Measurements from ENCODE around the gene PANK1.

Gene PANK1

GRCh38 chr10:89685936-89686335 is 40.9 kb upstream of the PANK1 start:
- H3K9ac ChIP-seq (ENCODE audit: low read depth, low read length, poor library complexity): no peak overlapping the region
- no CpG with 5 or more reads among the region's 4 CpGs for WGBS, 2 donors (ENCODE audit: extremely low coverage in 2 of 2, insufficient read length in 2 of 2, insufficient replicate concordance in 1 of 2)
- no peak overlapping the region for H2BK120ac ChIP-seq (ENCODE audit: low read depth, low read length)

DNA sequence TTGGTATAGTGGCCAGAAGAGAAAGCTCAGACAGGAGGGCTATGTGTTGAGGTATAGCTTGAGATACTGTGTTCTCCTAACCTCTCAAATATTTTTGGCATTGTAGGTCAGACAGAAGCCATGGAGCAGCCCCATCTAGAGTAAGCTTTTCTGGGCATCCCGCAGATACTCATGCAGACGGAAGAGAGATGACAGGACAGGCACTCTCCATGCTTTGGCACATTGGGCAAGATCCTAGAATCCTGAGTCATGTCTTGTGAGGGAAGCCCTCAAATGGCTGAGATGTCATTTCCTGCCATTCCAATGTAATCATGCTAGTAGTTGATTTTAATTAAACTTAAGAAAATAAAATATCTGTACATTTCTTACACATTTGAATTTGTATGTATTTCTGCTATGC is 39.6 kb upstream of the PANK1 start:
- no peaks in the 10 kb centered on the region for H3K9me3 ChIP-seq (replicated peaks in 1 of 2; ENCODE audit: control insufficient read depth in 2 of 2, insufficient read depth in 1 of 2, low read depth in 1 of 2, low read length in 2 of 2)
- no CpG with 5 or more reads among the region's 2 CpGs for WGBS, 2 donors (ENCODE audit: extremely low coverage in 2 of 2, insufficient read length in 2 of 2, insufficient replicate concordance in 1 of 2)
- no peak overlapping the region for H2AK5ac ChIP-seq (ENCODE audit: low read depth, low read length)
- no peak overlapping the region for H3K4ac ChIP-seq (ENCODE audit: low read length)
- no peak overlapping the region for H4K8ac ChIP-seq (ENCODE audit: low read depth, low read length)
- no peaks in the 10 kb centered on the region for H3K79me1 ChIP-seq (ENCODE audit: low read depth, low read length)
- no peak overlapping the region for H3K14ac ChIP-seq (ENCODE audit: low read length)
- H4K91ac ChIP-seq (ENCODE audit: low read depth, low read length, poor library complexity): no peak overlapping the region
- H3K4me1 ChIP-seq (ENCODE audit: control insufficient read depth in 2 of 2, insufficient read depth in 1 of 2, low read depth in 1 of 2, low read length in 2 of 2): no peaks in the 10 kb centered on the region
- no peak for DNase-seq (ENCODE audit: low spot score)
- no peak overlapping the region for H2BK5ac ChIP-seq (ENCODE audit: low read length)
- H3K9ac ChIP-seq (ENCODE audit: low read depth, low read length, poor library complexity): no peak overlapping the region
- H2BK12ac ChIP-seq (ENCODE audit: low read length): no peak overlapping the region
- no peak overlapping the region for H2BK120ac ChIP-seq (ENCODE audit: low read depth, low read length)
- no peak overlapping the region for H3K4me3 ChIP-seq (ENCODE audit: low read length in 2 of 2)
- no peaks in the 10 kb centered on the region for H3K36me3 ChIP-seq (replicated peaks in 1 of 2; ENCODE audit: control insufficient read depth in 2 of 2, insufficient read depth in 2 of 2, low read length in 2 of 2)
- H3K23ac ChIP-seq (ENCODE audit: low read depth, low read length, poor library complexity): no peak overlapping the region
- no peak overlapping the region for H3K18ac ChIP-seq (ENCODE audit: low read length)
- H2BK15ac ChIP-seq (ENCODE audit: low read length): no peak overlapping the region
- H3K27me3 ChIP-seq (ENCODE audit: control insufficient read depth in 3 of 3, insufficient read depth in 3 of 3, low read depth in 1 of 3, low read length in 3 of 3): no peaks in the 10 kb centered on the region
- H3K4me2 ChIP-seq (ENCODE audit: insufficient read depth, low read length, poor library complexity, severe bottlenecking): no peak overlapping the region
- no peak overlapping the region for H3K27ac ChIP-seq (replicated peaks; ENCODE audit: low read length)
- no peak overlapping the region for H2AFZ ChIP-seq (ENCODE audit: low read length)

More at GRCh38 chr10:89685936-89686335, 40.9 kb upstream of the PANK1 start:
- Histone ChIP-seq H3K4me1 (ENCODE audit: control insufficient read depth in 2 of 2, insufficient read depth in 1 of 2, low read depth in 1 of 2, low read length in 2 of 2) (no peaks in the 10 kb centered on the region), H3K36me3 (replicated peaks in 1 of 2; ENCODE audit: control insufficient read depth in 2 of 2, insufficient read depth in 2 of 2, low read length in 2 of 2) (no peaks in the 10 kb centered on the region), H3K4ac (ENCODE audit: low read length) (no peak overlapping the region), H4K91ac (ENCODE audit: low read depth, low read length, poor library complexity) (no peak overlapping the region), H3K79me1 (ENCODE audit: low read depth, low read length) (no peaks in the 10 kb centered on the region), H2AFZ (ENCODE audit: low read length) (no peak overlapping the region), H2BK15ac (ENCODE audit: low read length) (no peak overlapping the region), H2AK5ac (ENCODE audit: low read depth, low read length) (no peak overlapping the region), H3K4me3 (ENCODE audit: low read length in 2 of 2) (no peak overlapping the region), H3K27me3 (ENCODE audit: control insufficient read depth in 3 of 3, insufficient read depth in 3 of 3, low read depth in 1 of 3, low read length in 3 of 3) (no peaks in the 10 kb centered on the region), H3K27ac (replicated peaks; ENCODE audit: low read length) (no peak overlapping the region), H3K4me2 (ENCODE audit: insufficient read depth, low read length, poor library complexity, severe bottlenecking) (no peak overlapping the region), H2BK12ac (ENCODE audit: low read length) (no peak overlapping the region), H2BK5ac (ENCODE audit: low read length) (no peak overlapping the region), H3K14ac (ENCODE audit: low read length) (no peak overlapping the region), H3K9me3 (replicated peaks in 1 of 2; ENCODE audit: control insufficient read depth in 2 of 2, insufficient read depth in 1 of 2, low read depth in 1 of 2, low read length in 2 of 2) (no peaks in the 10 kb centered on the region), H3K18ac (ENCODE audit: low read length) (no peak overlapping the region), H4K8ac (ENCODE audit: low read depth, low read length) (no peak overlapping the region), H3K23ac (ENCODE audit: low read depth, low read length, poor library complexity) (no peak overlapping the region)
- no peak for DNase-seq (ENCODE audit: low spot score)

DNA sequence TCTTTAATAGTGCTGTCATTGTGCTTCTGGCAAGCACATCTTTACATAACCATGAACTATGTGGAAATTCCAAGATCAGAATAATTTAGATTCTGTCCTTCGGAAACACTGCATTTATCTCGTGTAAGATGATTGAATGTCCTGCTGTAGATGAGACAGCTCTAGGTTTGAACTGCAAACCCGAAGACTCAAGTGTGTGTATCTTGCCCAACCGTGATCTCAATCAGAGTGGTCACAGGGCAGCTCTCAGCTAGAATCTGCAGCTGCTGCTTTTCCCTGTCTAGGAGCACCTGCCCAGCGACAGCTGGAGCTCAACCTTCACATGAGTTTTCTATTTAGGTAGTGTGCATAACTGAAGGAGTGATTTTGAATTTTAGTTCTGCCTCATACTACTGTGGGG is 38.8 kb upstream of the PANK1 start:
- no peaks in the 10 kb centered on the region for H3K4me1 ChIP-seq (ENCODE audit: control insufficient read depth in 2 of 2, insufficient read depth in 1 of 2, low read depth in 1 of 2, low read length in 2 of 2)
- H3K9me3 ChIP-seq (replicated peaks in 1 of 2; ENCODE audit: control insufficient read depth in 2 of 2, insufficient read depth in 1 of 2, low read depth in 1 of 2, low read length in 2 of 2): no peaks in the 10 kb centered on the region
- no peak overlapping the region for H2BK12ac ChIP-seq (ENCODE audit: low read length)
- no peaks in the 10 kb centered on the region for H3K79me1 ChIP-seq (ENCODE audit: low read depth, low read length)
- no peak overlapping the region for H3K23ac ChIP-seq (ENCODE audit: low read depth, low read length, poor library complexity)
- H3K4ac ChIP-seq (ENCODE audit: low read length): no peak overlapping the region
- H2AFZ ChIP-seq (ENCODE audit: low read length): no peak overlapping the region
- no peaks in the 10 kb centered on the region for H3K27me3 ChIP-seq (ENCODE audit: control insufficient read depth in 3 of 3, insufficient read depth in 3 of 3, low read depth in 1 of 3, low read length in 3 of 3)
- no peaks in the 10 kb centered on the region for H3K36me3 ChIP-seq (replicated peaks in 1 of 2; ENCODE audit: control insufficient read depth in 2 of 2, insufficient read depth in 2 of 2, low read length in 2 of 2)
- H3K14ac ChIP-seq (ENCODE audit: low read length): no peak overlapping the region
- no peak overlapping the region for H2AK5ac ChIP-seq (ENCODE audit: low read depth, low read length)
- no peak overlapping the region for H3K27ac ChIP-seq (replicated peaks; ENCODE audit: low read length)
- no peak overlapping the region for H3K9ac ChIP-seq (ENCODE audit: low read depth, low read length, poor library complexity)
- no peak overlapping the region for H3K4me2 ChIP-seq (ENCODE audit: insufficient read depth, low read length, poor library complexity, severe bottlenecking)
- no peak overlapping the region for H4K91ac ChIP-seq (ENCODE audit: low read depth, low read length, poor library complexity)
- H2BK120ac ChIP-seq (ENCODE audit: low read depth, low read length): no peak overlapping the region
- no peak overlapping the region for H3K18ac ChIP-seq (ENCODE audit: low read length)
- H2BK15ac ChIP-seq (ENCODE audit: low read length): no peak overlapping the region
- no peak for DNase-seq (ENCODE audit: low spot score)
- no peak overlapping the region for H2BK5ac ChIP-seq (ENCODE audit: low read length)
- no peak overlapping the region for H3K4me3 ChIP-seq (ENCODE audit: low read length in 2 of 2)
- WGBS, 2 donors (ENCODE audit: extremely low coverage in 2 of 2, insufficient read length in 2 of 2, insufficient replicate concordance in 1 of 2): no CpG with 5 or more reads among the region's 5 CpGs
- no peak overlapping the region for H4K8ac ChIP-seq (ENCODE audit: low read depth, low read length)

- no peak overlapping the region for H2AFZ ChIP-seq (ENCODE audit: low read length)
- H3K27ac ChIP-seq (replicated peaks; ENCODE audit: low read length): no peak overlapping the region
- no peaks in the 10 kb centered on the region for H3K9me3 ChIP-seq (replicated peaks in 1 of 2; ENCODE audit: control insufficient read depth in 2 of 2, insufficient read depth in 1 of 2, low read depth in 1 of 2, low read length in 2 of 2)
- H4K8ac ChIP-seq (ENCODE audit: low read depth, low read length): no peak overlapping the region
- H2BK15ac ChIP-seq (ENCODE audit: low read length): no peak overlapping the region
- H3K4me1 ChIP-seq (ENCODE audit: control insufficient read depth in 2 of 2, insufficient read depth in 1 of 2, low read depth in 1 of 2, low read length in 2 of 2): no peaks in the 10 kb centered on the region
- H2BK12ac ChIP-seq (ENCODE audit: low read length): no peak overlapping the region
- no peak overlapping the region for H3K14ac ChIP-seq (ENCODE audit: low read length)
- H3K79me1 ChIP-seq (ENCODE audit: low read depth, low read length): no peaks in the 10 kb centered on the region
- H3K23ac ChIP-seq (ENCODE audit: low read depth, low read length, poor library complexity): no peak overlapping the region
- H2BK120ac ChIP-seq (ENCODE audit: low read depth, low read length): no peak overlapping the region
- no peak overlapping the region for H3K18ac ChIP-seq (ENCODE audit: low read length)
- H2BK5ac ChIP-seq (ENCODE audit: low read length): no peak overlapping the region
- H3K4me2 ChIP-seq (ENCODE audit: insufficient read depth, low read length, poor library complexity, severe bottlenecking): no peak overlapping the region
- H3K36me3 ChIP-seq (replicated peaks in 1 of 2; ENCODE audit: control insufficient read depth in 2 of 2, insufficient read depth in 2 of 2, low read length in 2 of 2): no peaks in the 10 kb centered on the region
- DNase-seq (ENCODE audit: low spot score): no peak
- H3K27me3 ChIP-seq (ENCODE audit: control insufficient read depth in 3 of 3, insufficient read depth in 3 of 3, low read depth in 1 of 3, low read length in 3 of 3): no peaks in the 10 kb centered on the region
- H3K9ac ChIP-seq (ENCODE audit: low read depth, low read length, poor library complexity): no peak overlapping the region
- no peak overlapping the region for H3K4ac ChIP-seq (ENCODE audit: low read length)
- no CpG with 5 or more reads among the region's 3 CpGs for WGBS, 2 donors (ENCODE audit: extremely low coverage in 2 of 2, insufficient read length in 2 of 2, insufficient replicate concordance in 1 of 2)
- no peak overlapping the region for H4K91ac ChIP-seq (ENCODE audit: low read depth, low read length, poor library complexity)
- no peak overlapping the region for H2AK5ac ChIP-seq (ENCODE audit: low read depth, low read length)
- H3K4me3 ChIP-seq (ENCODE audit: low read length in 2 of 2): no peak overlapping the region
These were observed 34.9 kb upstream of the PANK1 start for GRCh38 chr10:89679986-89680385.
